ENCODE data around the gene TPD52L1. TPM values are rescaled to one million over a fixed set of nuclear protein-coding genes. Genes with fewer than 3 reads are reported as not detected.

Gene TPD52L1
- total and polyA plus RNA-seq, 2 of the 13 experiments (the other 11 are each of a cell fraction or from before 2014, with no cell fraction given), result 0.49 to 0.53 TPM

GRCh38 chr6:125116710-125117109 lies 36.9 kb upstream of the TPD52L1 start:
- ChIA-PET POLR2A (no interaction called here), CTCF (ENCODE audit: low intra/inter-chr PET ratio, low total read pairs) (no interaction called here)
- BruUV-seq (replicated peaks), result no TSS peak
- in situ Hi-C loops (cut with HindIII; ENCODE audit: extremely low pct_ligation_motif_present, low pct_unique_long_range_greater_than_20kb), result no loop called here
- FAIRE-seq, result no peak
- no peak for TF ChIP-seq ZNF274 (CRISPR knock-in tag; IDR thresholded peaks at IDR 0.05)
- TF ChIP-seq BCL3 (CRISPR knock-in tag; IDR thresholded peaks at IDR 0.05), result no peak
- TF ChIP-seq NCOA5 (CRISPR knock-in tag; IDR thresholded peaks at IDR 0.05), result no peak
- no peak for TF ChIP-seq ZNF468 (CRISPR knock-in tag; IDR thresholded peaks at IDR 0.05)
- peak; percentile 34; the same call in 1 of the 2 replicates for TF ChIP-seq ZNF629 (CRISPR knock-in tag; conservative IDR thresholded peaks at IDR 0.05)
- TF ChIP-seq HMGXB3 (CRISPR knock-in tag; IDR thresholded peaks at IDR 0.05; ENCODE audit: borderline replicate concordance), result no peak
- TF ChIP-seq NCOA1 (CRISPR knock-in tag; IDR thresholded peaks at IDR 0.05), result no peak
- TF ChIP-seq GPN1 (CRISPR knock-in tag; IDR thresholded peaks at IDR 0.05; ENCODE audit: borderline replicate concordance), result no peak
- Histone ChIP-seq H4K20me1 (ENCODE audit: insufficient read depth, low read length) (no peaks in the 10 kb centered on the region), H3K9ac (ENCODE audit: insufficient read depth, low read depth, low read length) (no peak overlapping the region), H3K4me1 (ENCODE audit: insufficient read depth, low read length) (no peaks in the 10 kb centered on the region), H3K4me2 (ENCODE audit: low read depth, low read length) (no peak overlapping the region), H2AFZ (ENCODE audit: low read length) (no peak overlapping the region), H3K79me2 (ENCODE audit: insufficient read depth, low read length) (no peaks in the 10 kb centered on the region), H3K4me3 (replicated peaks in 1 of 3; ENCODE audit: insufficient read depth in 1 of 3, low read depth in 2 of 3, low read length in 3 of 3) (no peak overlapping the region), H3K27me3 (ENCODE audit: control insufficient read depth in 1 of 2, insufficient read depth in 2 of 2, low read length in 2 of 2) (peaks cover 0 to 3% of the 10 kb centered on the region in 2 experiments; a peak in 1 of 5 replicates), H3K27ac (ENCODE audit: extremely low read length, insufficient read depth, low read length) (no peak overlapping the region), H3K36me3 (replicated peaks in 1 of 2; ENCODE audit: control insufficient read depth in 1 of 2, insufficient read depth in 2 of 2, low read length in 2 of 2) (no peaks in the 10 kb centered on the region), H3K9me3 (ENCODE audit: low read length) (peaks cover 13% of the 10 kb centered on the region; the same call in 1 of the 2 replicates)
- no peak for ATAC-seq
- WGBS (ENCODE audit: low lambda C conversion rate), result 3% methylated on average over 4 of the region's 4 CpGs
- no peak for DNase-seq (ENCODE audit: low spot score)
- intact Hi-C loops (cut with micrococcal nuclease; ENCODE audit: unreplicated experiment), result no loop called here
